ENCODE measurements around the gene C10orf143. TPM values are rescaled to one million over a fixed set of nuclear protein-coding genes. Genes with fewer than 3 reads are reported as not detected.

C10orf143 gene
- total RNA-seq, 1 experiment from 2014 or later = not detected

DNA sequence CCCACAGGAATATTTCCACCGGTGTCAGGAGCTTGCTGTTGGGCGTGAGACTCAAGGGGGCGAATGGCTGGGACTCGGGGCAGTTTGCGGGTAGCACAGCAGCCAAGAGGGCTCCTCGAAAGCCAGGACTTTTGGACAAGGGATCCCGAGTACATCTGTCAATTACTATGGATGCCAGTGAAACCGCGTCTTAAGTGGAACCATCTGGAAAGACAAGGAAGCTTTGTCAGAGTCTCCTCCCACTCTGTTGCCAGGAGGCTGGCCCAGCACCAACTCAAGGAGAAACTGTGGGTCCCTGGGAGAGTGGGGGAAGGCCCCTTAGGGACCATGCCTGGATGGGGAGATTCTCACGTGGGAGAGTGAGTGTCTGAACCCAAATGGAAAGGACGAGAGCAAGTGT lies 57.1 kb downstream of the C10orf143 start:
- DNase-seq (ENCODE audit: low read depth) = no peak

DNA sequence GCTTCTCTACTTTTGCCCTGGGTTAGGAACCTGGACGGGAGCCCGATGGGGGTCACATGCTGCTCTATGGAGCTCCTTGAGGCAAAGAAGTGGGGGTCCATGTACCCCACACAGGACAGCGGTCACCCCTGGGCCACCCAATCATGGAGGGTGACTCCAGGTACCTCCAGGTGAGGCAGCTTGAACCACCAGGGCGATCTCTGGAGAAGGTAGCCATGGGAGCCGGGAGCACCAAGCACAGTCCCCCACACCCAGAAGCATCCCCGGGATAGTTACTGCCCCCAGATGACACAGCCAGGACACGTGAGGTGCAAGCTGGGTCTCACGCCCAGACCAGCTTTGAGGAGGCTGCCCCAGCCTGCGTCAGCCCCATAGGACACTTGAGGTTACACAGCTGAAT lies 58.4 kb downstream of the C10orf143 start:
- DNase-seq (ENCODE audit: low read depth) = no peak

DNA sequence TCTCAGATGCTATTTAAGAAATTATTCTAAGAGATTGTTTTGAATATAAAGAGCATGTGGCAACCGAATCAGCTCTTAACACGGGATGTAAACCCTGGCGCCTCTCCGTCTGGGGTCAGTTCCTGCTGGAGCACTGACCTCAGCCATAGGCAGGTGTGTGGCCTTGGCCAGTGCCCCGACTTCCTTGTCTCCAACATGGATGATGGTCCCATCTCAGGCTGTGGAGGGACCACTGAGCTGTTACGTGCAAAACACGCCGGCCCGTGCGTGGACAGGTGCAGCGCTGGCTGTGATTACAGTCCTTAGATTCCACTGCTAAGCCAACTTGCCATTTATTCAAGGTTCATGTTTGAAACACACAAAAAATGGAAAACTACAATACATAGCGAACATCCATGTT lies 59.9 kb downstream of the C10orf143 start:
- no peak for DNase-seq (ENCODE audit: low read depth)

DNA sequence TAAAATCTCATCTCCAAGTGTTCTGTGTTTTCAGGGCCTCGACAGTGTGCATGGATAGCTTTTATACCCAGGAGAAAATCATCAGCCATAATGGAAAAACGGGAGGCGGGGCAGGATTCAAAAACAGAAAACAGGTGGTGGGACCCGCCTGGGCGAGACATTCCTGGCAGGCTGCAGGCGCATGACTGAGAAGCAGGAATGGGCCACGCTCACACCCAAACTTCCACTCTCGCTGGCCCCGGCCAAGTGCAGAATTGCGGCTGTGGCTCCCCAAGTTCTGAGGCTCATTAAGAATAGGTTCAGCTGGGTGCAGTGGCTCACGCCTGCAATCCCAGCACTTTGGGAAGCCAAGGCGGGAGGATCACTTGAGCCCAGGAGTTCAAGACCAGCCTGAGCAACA lies 60.6 kb downstream of the C10orf143 start:
- no peak for DNase-seq (ENCODE audit: low read depth)

DNA sequence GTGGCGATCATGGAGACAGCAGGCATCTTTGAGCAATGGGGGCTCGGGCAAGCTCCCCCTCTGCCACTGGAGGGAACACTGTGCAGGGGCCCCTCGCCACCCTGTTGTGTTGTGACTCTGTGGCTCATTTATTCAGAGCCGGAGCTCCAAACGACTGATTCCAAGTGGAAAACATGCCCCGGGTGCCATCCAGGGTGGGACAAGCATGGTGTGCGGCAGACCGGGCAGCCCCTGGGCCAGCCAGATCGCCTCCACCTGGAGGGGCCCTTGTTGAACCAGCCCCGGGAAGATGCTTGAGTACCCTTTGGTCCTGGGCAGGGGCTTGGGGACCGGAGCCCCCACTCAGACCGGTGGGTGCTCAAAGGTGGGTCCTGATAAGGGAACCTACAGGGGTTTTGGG lies 61.4 kb downstream of the C10orf143 start:
- DNase-seq (ENCODE audit: low read depth) = no peak

DNA sequence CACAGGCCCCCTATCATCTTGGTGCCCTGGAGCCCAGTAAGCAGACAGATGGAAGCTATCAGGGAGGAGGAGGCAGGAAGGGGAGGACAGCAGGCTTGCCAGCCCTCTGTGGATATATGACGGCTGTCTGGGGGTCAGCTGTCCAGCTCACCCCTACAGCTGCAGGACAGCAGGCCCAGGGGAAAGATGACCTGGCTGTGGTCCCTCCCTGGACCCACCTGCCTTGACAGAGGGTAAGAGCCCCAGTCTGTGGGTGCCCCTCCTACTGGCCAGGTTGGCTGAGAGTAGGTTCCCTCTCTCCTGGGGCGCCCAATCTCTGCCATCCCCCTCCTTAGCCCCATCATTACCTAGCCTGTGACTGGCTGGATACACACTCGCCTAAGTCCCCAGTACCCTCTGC lies 62.5 kb downstream of the C10orf143 start:
- no peak for DNase-seq (ENCODE audit: low read depth)

DNA sequence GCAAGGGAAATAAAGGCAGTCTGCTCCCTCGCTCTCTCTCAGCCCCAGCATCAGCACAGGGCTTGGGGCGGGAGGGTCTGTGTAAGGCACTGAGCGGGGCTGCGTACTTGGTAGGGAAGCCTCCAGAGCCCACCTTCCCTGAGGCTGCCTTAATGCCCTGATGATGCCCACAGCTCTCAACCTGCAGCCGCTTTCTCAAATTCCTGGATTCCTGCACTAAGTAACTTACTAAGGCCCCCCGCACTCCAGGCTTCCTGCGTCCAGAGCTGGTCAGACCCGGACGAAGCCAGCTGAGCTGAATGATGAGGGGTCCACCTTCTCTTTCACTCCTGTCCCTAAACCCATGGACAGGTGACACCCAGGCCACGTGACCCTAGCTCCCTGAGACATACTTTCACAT lies 63.3 kb downstream of the C10orf143 start:
- no peak for DNase-seq (ENCODE audit: low read depth)

DNA sequence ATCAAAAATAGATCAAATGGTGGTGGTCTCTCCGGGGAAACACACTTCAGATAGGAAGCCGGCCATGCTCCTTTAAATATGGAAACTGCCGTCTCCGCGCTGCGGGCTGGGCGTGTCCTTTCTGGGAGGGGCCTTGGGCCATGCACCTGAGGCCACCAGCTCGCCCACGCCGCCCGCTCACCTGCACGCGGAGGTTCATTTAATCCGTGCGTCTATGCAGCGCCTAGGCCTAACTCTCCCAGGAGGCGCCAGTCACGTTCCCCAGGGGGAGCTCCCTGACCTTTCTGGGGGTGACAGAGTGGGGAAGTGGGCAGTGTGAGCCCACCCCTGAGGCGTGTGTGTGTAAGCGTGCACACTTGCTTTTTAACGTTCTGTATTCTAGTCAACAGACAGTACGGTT lies 64.0 kb downstream of the C10orf143 start:
- DNase-seq (ENCODE audit: low read depth) = no peak

DNA sequence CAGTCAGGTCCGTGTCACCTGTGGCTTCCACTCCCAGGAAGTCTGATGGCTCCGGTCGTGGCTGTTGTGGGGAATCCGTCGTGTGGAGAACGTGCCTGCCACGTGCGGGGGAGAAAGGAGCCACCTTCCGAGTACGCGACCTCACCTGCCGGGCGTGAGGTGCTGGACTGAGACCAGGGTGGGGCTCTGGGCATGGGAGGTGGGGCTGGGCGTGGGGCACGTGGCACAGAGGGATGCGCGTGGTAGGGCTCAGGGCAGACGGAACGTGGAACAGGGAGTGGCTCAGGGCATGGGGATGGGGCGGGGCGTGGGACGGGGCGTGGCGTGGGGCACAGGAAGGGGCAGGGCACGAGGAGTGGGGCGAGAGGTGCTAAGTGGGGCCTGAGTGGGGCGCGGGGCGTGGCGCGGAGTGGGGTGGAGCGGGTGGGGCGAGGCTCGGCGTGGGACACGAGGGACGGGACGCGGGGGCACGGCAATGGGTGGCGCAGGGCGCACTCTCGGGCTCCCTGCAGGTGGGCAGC lies 64.8 kb downstream of the C10orf143 start:
- DNase-seq (ENCODE audit: low read depth) = no peak

DNA sequence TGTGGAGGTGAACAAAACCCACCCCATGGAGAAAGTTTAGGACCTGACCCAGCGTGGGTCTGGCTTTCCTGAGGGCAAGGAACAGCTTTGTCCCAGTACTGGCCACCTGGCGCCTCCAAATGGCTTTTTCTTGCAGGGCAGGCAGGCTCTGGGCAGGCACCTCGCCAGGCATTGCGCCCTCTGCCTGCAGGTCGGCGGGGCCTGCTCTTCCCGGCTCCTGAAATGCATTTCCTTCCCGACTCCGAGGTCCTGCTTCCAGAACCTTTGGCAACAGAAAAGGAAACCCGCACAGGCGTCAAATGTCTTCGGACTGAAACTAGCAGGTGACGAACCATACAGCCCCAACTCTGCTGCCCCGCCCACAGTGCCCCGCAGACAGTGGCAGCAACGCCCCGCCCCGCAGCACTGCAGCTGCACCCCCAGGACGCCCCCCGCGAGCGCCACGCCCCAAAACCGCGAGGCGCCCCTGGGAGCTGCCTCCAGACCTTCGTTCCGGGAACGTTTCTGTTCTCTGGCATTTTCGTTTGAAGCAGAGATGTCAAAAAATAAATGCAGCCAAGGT lies 65.5 kb downstream of the C10orf143 start:
- peak; percentile 57 for DNase-seq (ENCODE audit: low read depth)

DNA sequence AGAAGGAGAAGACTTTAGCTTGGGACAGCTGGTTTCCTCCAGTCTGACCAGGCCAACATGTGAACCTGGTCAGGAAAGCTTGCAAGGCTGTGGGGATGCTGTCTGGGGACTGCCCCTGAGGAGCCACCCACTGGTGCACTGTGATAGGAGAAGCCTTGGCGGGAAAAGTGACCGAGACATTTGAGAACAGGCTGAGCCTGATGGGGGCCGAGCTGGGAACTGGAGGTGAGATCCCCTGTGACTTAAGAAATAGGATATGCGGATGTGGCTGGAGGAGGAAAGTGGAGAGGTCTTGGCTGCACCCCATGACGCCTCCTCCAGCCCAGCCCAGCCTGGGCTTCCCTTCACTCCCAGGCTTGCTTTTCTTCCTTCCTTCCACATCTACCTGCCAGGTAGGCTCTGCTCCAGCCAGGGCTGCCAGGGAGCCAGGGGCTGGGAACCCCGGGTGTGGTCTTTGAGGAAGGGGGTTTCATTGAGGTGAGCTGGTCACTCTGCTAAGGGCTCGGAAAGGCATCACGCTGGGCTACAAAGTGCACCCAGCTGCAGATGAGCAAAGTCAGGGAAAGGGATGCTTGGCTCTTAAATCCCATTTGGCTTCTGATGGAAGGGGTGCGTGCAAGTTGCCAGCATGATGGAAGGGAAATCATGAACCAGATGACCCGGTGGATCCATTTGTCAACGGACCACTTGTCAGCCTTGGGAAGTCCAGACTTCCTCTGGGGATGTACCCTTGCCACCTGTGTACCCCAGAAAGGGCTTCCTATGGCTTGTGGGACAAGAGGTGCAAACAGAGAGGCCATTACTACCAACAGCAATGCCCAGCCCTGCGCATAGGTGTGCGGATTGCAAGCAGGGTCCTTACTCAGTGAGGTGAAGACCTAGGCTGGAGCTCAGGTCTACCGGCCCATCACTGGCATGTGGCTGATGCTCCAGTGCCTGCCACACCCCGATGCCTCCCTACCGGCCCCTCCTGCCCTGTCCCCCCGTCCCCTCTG lies 66.3 kb downstream of the C10orf143 start:
- no peak for DNase-seq (ENCODE audit: low read depth)

DNA sequence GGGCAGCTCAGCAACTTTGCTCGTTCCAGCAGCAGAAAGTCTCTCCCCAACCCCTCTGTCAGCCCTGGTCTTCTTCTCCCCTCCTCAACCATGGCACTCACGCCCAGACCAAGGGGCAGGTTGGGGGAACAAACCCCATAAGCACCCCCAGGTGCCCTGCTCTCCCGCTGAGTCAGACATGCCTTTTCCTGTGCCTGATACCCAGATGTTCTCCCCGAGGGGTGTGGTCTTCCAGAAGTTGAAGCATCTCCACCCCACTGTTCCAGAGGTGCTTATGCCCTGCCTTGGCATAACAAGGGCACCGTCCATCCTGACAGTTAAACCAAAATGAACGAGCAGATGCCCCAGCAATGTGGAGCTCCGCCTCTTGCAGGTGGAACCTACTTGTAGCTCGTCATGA lies 67.1 kb downstream of the C10orf143 start:
- no peak for DNase-seq (ENCODE audit: low read depth)

DNA sequence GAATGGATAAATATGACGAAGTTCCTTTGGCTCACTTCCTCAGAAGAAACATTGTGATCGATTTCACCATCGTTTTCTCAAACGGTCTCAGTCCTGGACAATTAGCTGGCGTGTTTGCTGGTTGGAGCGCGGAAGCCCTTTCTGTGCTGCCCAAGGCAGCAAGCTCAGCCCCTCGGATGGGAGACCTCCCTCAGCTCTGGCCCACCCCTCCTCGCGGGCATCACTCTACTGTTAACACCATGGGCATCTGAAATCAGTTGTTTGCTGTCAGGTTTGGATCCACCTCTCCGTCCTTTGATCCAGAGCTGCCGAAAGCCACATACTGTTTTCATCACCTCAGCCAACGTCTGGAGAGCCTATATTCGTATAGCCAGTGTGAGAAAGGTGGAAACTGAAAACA lies 68.2 kb downstream of the C10orf143 start:
- no peak for DNase-seq (ENCODE audit: low read depth)

DNA sequence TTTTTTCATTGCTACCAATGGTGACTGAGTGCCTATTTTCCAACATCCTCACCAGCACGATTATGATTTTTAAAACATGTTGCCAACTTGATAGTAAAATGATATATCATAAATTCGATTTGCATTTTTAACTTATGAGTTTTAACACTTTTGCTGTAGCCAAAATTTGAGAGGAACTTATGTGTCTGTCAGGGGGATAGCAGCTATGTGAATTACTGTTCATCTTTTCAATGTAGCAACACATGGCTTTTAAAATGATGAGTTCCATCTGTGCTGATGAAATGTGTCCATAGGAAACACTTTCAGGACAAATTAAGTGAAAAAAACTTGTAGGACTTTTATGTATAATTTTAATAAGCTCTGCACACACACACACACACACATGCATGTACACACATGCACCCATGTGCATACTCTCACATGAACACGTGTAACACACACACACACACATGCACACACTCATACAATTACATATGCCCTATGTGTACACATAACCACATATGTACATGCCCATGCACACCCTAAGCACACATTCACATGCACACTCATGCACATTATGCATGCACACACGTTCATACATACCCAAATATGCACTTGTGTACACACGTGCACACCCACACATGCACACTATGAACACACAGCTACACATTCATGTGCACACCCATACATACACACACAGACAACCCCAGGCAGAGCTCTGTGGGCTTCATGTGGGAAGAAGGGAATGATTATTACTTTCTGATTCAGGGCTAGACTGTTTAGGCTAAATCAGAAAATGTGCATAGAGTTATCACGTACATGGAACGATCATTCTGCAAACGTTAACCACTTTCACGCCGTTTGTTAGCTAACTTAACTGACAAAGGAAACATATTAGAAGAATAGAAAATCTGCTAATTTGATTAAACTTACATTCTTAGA lies 68.9 kb downstream of the C10orf143 start:
- no peak for DNase-seq (ENCODE audit: low read depth)

DNA sequence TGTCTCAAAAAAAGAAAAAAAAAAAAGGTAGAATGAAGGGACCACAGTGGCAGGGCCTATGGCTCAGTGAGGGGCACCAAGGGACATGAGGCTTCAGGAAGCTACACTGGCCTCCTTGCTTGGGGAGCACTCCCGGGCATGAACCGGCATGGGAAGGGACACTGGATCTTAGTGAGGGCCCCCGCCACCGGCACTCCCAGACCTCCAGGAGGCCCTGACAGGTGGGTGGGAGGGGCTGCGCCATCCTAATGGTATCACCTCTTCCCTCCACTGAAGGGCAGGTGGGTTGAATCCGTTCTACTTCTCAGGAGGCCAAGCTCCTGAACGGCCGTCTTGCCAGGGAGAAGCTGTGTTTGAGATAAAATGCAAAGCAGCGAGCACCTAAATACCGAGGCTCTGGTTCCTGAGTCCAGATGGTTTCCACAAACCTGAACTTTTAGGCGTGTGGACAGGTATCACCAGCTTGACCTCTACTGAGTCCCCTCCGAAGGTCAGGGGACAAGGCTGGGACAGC lies 69.8 kb downstream of the C10orf143 start:
- DNase-seq (ENCODE audit: low read depth) = no peak

DNA sequence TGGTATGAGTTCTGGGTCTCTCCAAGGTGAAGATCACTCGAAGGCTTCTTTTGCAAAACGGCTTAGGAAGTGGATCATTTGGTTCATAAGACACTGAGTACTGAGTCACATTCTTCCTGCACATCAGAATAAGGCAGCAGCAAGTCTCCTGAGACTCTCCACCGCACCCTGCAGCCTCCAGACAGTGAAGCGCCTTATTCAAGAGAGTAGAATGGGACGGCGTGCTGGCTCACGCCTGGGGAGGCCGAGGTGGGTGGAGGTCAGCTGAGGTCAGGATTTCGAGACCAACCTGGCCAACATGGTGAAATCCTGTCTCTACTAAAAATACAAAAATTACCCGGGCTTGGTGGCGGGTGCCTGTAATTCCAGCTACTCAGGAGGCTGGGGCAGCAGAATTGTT lies 70.3 kb downstream of the C10orf143 start:
- no peak for DNase-seq (ENCODE audit: low read depth)

DNA sequence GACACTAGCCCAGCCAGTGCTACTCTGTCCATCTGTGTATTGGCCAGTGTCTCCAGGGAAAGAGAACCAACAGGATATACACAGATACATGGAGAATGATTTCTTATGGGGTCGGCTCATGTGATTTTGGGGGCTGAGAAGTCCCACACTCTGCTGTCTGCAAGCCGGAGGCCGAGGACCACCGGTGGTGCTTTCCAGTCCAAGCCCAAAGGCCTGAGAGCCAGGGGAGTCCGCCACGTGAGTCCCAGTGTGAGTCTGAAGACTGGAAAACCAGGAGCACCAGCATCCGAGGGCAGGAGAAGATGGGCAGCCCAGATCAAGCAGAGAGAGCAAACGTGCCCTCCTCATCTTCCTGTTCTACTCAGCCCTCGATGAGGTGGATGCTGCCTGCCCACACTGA lies 71.5 kb downstream of the C10orf143 start:
- DNase-seq (ENCODE audit: low read depth) = no peak

DNA sequence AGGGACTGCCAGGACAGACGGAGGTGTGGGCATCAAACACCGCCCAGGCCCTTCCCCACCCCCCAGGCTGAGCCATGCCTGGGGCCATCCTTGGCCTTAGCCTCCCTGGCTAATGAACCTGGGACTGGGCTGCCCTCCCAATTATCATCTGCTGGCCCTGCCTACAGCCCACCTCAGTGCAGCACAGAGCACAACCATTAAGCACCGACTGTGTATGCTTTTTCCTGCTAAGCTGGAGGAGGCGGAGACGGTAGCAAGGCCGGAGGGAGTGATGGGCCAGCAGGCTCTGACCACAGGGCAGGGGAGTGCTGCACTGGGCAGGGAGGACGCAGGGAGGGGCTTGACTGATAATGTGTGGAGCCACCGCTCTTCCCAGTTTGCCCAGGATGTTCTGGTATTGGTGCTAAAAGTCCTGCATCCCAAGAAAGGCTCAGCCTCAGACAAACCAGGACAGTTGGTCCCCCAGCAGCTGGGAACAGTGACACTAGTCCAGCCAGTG lies 72.0 kb downstream of the C10orf143 start:
- no peak for DNase-seq (ENCODE audit: low read depth)

DNA sequence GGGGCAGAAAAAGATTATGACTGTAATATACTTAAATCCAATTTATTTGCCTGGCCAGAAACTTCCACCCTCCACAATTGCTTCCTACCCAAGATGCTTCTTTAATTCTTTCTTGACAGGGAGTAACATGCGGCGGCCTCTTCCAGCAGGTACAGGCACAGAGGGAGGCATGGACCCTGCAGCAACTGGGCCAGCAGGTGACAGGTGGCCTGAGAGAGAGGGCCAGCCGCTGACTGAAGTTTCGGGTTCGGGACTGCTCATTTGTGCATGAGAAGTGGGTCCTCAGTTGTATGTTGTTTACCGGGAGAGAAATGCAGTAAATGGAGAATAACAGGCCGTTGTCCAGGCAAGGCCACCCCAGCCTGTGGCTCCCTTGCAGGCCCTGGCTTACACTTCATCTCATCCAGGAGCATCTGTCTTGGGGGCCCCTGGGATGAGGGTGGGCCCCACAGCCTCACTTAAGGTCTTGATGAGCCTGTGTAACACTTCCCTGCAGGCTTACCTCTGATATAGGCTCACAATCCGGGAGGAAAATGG lies 72.5 kb downstream of the C10orf143 start:
- no peak for DNase-seq (ENCODE audit: low read depth)

DNA sequence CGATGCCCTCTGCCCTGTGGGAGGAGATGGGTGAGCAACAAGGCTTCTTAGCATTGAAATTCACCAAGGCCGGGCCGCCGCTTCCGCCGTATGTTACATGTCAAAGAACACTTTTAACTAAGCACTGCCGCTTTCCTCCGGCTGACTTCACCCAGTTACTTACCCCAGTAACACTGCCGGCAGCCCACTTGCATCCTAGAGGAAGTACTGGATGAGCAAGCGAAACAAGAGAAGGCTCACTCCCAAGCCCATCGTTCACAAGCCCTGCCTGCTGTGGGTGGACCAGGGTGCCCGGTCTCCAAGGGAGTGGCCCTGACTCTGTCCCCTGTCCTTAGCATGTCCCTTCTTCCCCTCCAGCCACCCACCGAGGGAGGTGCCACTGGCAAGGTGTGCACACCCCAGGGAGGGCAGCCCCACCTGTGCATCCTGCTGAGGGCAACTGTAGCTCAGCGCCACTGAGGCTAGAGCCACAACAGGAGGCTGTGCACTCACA lies 73.4 kb downstream of the C10orf143 start:
- no peak for DNase-seq (ENCODE audit: low read depth)
